ENCODE results near the gene NATD1.

The NATD1 gene

DNA sequence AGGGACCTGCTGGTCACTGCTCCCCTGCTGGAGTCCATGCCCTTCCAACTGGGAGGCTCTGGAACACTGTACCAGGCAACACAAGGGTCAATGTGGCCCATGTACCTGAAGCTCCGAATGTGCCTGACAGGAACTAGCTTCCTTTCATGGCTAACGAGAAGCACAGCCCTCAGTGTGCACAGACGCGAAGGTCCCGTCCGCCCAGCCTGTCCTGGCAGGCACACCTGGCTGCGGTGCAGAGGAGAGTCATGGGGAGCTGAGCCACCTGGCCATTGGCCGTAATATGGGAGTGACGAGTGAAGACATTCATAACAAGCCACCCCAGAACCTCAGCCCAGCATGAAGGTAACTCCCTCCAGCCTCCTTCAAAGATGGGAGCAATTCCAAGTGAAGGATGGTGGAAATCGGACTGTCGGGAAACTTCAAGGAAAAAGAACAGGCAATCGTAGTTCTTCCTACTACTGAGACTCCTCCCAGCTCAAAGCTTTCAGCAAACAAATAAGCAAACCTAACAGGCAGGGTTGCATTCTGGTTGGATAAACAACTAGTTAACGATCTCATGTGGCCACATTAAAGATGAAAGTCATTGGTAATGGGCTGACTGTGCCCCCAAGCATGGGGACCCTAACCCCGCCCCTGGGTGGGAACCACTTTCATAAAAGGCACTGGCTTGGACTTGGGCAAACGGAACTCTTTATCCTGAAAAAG is 52.5 kb downstream of the NATD1 start:
- no peak overlapping the region for H3K4me3 ChIP-seq (replicated peaks; ENCODE audit: low read depth, low read length)
- TF ChIP-seq, protein P1, sequence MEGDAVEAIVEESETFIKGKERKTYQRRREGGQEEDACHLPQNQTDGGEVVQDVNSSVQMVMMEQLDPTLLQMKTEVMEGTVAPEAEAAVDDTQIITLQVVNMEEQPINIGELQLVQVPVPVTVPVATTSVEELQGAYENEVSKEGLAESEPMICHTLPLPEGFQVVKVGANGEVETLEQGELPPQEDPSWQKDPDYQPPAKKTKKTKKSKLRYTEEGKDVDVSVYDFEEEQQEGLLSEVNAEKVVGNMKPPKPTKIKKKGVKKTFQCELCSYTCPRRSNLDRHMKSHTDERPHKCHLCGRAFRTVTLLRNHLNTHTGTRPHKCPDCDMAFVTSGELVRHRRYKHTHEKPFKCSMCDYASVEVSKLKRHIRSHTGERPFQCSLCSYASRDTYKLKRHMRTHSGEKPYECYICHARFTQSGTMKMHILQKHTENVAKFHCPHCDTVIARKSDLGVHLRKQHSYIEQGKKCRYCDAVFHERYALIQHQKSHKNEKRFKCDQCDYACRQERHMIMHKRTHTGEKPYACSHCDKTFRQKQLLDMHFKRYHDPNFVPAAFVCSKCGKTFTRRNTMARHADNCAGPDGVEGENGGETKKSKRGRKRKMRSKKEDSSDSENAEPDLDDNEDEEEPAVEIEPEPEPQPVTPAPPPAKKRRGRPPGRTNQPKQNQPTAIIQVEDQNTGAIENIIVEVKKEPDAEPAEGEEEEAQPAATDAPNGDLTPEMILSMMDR (IDR thresholded peaks at IDR 0.05; ENCODE audit: low read depth, low read length, missing control alignments), result no peak
- no peak for DNase-seq (ENCODE audit: extremely low read depth, low read depth)

DNA sequence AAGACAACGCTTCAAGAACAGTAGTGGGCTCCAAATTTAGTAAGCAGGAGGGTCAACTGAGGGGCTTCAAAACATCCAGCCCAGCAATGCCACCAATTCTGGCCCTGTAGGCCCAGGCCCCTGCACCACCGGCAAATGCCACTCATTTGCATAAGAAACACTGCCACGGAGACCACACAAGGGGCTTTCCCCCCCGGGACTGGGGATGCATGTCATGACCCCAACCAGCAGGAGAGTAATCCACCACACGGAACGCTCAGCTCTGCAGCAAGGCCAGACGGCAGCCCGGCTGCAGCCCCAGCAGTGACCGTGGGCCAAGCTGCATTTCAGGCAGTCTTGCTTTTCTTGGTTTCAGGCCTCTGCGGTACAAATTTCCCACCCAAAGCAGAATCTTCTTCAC is 53.4 kb downstream of the NATD1 start:
- no peak overlapping the region for H3K4me3 ChIP-seq (replicated peaks; ENCODE audit: low read depth, low read length)
- DNase-seq (ENCODE audit: extremely low read depth, low read depth), result no peak
- TF ChIP-seq, protein P1 (IDR thresholded peaks at IDR 0.05; ENCODE audit: low read depth, low read length, missing control alignments), result no peak

DNA sequence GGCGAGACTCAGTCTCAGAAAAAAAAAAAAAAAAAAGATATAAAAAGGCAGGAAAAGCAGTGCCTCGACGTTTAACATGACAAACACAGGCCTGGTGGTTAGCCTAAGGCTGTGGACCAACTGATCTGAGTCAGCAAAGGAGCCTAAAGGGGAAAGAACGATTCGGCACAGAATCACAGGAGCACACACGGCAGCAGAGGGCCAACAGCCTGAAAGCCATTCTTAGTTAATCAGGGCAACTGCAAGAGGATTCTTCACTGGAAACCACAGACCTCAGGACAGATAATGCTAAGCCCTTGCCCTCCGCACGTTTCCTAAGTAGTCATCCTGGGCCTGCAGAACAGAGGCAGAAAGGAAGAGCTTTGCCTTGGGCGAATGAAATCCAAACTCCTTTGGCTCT is 53.9 kb downstream of the NATD1 start:
- no peak for DNase-seq (ENCODE audit: extremely low read depth, low read depth)
- no peak overlapping the region for H3K4me3 ChIP-seq (replicated peaks; ENCODE audit: low read depth, low read length)
- TF ChIP-seq, protein P1 (IDR thresholded peaks at IDR 0.05; ENCODE audit: low read depth, low read length, missing control alignments), result no peak

GRCh38 chr17:21198411-21198810 is 54.8 kb downstream of the NATD1 start:
- TF ChIP-seq, protein P1 (IDR thresholded peaks at IDR 0.05; ENCODE audit: low read depth, low read length, missing control alignments), result no peak
- no peak for DNase-seq (ENCODE audit: extremely low read depth, low read depth)
- no peak overlapping the region for H3K4me3 ChIP-seq (replicated peaks; ENCODE audit: low read depth, low read length)

GRCh38 chr17:21196126-21196525 is 57.1 kb downstream of the NATD1 start:
- TF ChIP-seq, protein P1 (IDR thresholded peaks at IDR 0.05; ENCODE audit: low read depth, low read length, missing control alignments), result no peak
- no peak overlapping the region for H3K4me3 ChIP-seq (replicated peaks; ENCODE audit: low read depth, low read length)
- DNase-seq (ENCODE audit: extremely low read depth, low read depth), result no peak

GRCh38 chr17:21194703-21195102 is 58.5 kb downstream of the NATD1 start:
- DNase-seq (ENCODE audit: extremely low read depth, low read depth), result no peak
- no peak overlapping the region for H3K4me3 ChIP-seq (replicated peaks; ENCODE audit: low read depth, low read length)
- TF ChIP-seq, protein P1 (IDR thresholded peaks at IDR 0.05; ENCODE audit: low read depth, low read length, missing control alignments), result no peak

DNA sequence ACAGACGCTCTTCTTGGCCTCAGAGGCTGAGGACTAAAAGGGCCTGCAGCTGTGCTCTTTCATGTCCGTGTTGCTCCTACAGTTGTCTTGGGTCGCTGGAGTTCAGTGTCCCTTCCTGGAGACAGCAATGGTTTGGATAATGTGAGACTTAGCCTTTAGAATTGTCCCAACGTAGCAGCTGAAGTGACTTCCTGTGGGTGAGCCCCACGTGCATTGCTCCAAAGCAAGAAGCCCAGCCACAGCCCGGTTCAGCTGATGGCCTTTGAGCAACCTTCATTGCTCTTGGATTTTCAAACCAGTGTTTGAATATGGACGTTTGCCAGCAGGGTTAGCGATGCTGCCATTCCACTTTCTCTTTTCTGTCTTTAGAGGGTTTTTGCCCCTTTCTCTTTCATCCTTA is 59.0 kb downstream of the NATD1 start:
- no peak overlapping the region for H3K4me3 ChIP-seq (replicated peaks; ENCODE audit: low read depth, low read length)
- no peak for DNase-seq (ENCODE audit: extremely low read depth, low read depth)
- TF ChIP-seq, protein P1 (IDR thresholded peaks at IDR 0.05; ENCODE audit: low read depth, low read length, missing control alignments), result no peak

Measured in HFF-Myc (cell line).